Glomerular visceral epithelial cell (primary cell): ENCODE measurements around the gene NOTCH2NLA.
"Not testable (repeated sequence)": the region's sequence is repeated elsewhere in the genome, so short reads cannot be mapped to it uniquely, and the experiment has no call there.

ENCODE experiments used
- DNase-seq: peaks from one replicate; pipeline ENCODE4 v3.0.0-alpha.2; 2016; ENCODE audit errors: extremely low spot score

Gene NOTCH2NLA

DNA sequence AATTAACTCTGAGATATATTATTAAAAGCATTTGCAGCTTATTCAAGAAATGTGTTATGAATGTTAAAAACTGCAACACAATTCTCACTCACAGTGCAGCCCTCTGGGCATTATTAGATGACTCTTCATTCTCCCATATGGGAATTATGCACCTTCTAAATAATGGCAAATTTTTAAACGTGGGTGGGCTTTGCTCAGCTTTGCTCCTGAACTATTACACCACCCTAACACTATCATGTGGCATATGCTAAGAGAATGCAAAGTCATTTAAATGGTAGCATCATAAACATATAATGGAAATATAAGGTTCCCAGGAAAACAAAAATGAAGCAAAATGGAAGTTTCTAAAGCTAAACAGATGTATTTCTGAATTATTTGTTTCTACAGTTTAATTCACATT is 61.5 kb downstream of the NOTCH2NLA start:
- DNase-seq = not testable (repeated sequence)

DNA sequence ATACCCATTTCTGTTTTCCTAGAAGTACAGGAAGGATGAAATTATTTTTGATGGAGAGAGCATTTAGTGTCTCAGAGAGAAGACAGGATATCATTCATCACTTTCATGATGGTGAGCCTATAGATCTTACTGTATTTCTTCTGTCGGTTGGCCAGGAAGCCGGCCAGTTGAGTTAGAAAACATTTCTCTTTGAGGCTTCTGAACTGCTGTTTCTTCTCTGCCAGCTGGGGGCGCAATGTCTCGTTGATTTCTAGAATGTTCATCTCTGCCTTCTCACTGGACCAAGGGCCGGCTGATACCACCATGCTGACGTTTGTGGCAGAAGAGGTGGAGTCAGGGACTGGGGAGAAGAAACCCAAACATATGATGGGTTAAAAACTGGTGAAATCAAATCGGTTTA is 84.4 kb downstream of the NOTCH2NLA start, which contains the start of gene NBPF10:
NBPF10 (minus strand) TSS at position 340 of the 400 bp plus-strand sequence; CDS start at position 305, 35 bp downstream.
- DNase-seq = not testable (repeated sequence)
